Naive thymus-derived CD4-positive, alpha-beta T cell (primary cell): ENCODE measurements around the gene RFC4. TPM values are rescaled to one million over a fixed set of nuclear protein-coding genes. Genes with fewer than 3 reads are reported as not detected.

Source experiments
- ATAC-seq: fragments of 150-1000 bp; cut with Tn5 transposase; 2 replicates; pipeline ENCODE4 v1.10.0; 2021; ENCODE audit warnings: mild to moderate bottlenecking, moderate library complexity
- CTCF ChIA-PET: fragments of 350-600 bp; sonication (Branson Sonifier 250); formaldehyde crosslinking; loops from one replicate; lab custom pipeline; 2021; ENCODE audit warnings: antibody characterized with exemption; lab: Charles Lee
- POLR2A ChIA-PET: fragments of 350-600 bp; sonication (Branson Sonifier 250); formaldehyde crosslinking; loops from one replicate; lab custom pipeline; 2021; ENCODE audit warnings: antibody characterized with exemption, inconsistent platforms; lab: Charles Lee
- DNase-seq, 9 donors: peaks; one replicate each; pipeline versions ENCODE4 v3.0.0 to v3.0.0-alpha.2; 2020 to 2022; ENCODE audit warnings: mixed read lengths in 1 of 9
- H3K27ac ChIP-seq: one replicate; pipeline ENCODE4 v1.7.0; 2013; ENCODE audit warnings: mild to moderate bottlenecking, low read depth, low read length, moderate library complexity
- H3K27me3 ChIP-seq, 2 donors: one replicate each; pipeline ENCODE4 v1.7.0; 2013; ENCODE audit warnings: low read length in 2 of 2, mild to moderate bottlenecking in 2 of 2, moderate library complexity in 2 of 2; ENCODE audit not compliant: control insufficient read depth in 2 of 2, insufficient read depth in 2 of 2
- H3K36me3 ChIP-seq, 3 experiments: 1 replicate in 2 of 3; 2 replicates in 1 of 3; pipeline ENCODE4 v1.7.0; 2013; ENCODE audit warnings: low read length in 3 of 3, mild to moderate bottlenecking in 3 of 3, moderate library complexity in 1 of 3; ENCODE audit not compliant: insufficient read depth in 3 of 3, control insufficient read depth in 2 of 3
- H3K4me1 ChIP-seq, 2 donors: one replicate each; pipeline ENCODE4 v1.7.0; 2013; ENCODE audit warnings: low read length in 2 of 2, mild to moderate bottlenecking in 2 of 2, moderate library complexity in 1 of 2; ENCODE audit not compliant: control insufficient read depth in 2 of 2, insufficient read depth in 2 of 2
- H3K4me3 ChIP-seq: 2 replicates; pipeline ENCODE4 v1.7.0; 2013; ENCODE audit warnings: mild to moderate bottlenecking, low read length
- H3K9me3 ChIP-seq, 3 experiments: 1 replicate in 2 of 3; 2 replicates in 1 of 3; pipeline ENCODE4 v1.7.0; 2013; ENCODE audit warnings: low read length in 3 of 3; ENCODE audit not compliant: control insufficient read depth in 2 of 3
- H3K27ac Mint-ChIP-seq, 9 donors: one replicate each; pipeline ENCODE4 v1.8.0; 2020 to 2022; ENCODE audit warnings: mixed read lengths in 9 of 9, mild to moderate bottlenecking in 8 of 9, moderate library complexity in 5 of 9, inconsistent platforms in 2 of 9
- H3K27me3 Mint-ChIP-seq, 5 donors: one replicate each; pipeline ENCODE4 v1.8.0; 2021 to 2022; ENCODE audit warnings: mixed read lengths in 5 of 5, mild to moderate bottlenecking in 1 of 5
- H3K36me3 Mint-ChIP-seq, 5 donors: one replicate each; pipeline ENCODE4 v1.8.0; 2020 to 2022; ENCODE audit warnings: mixed read lengths in 5 of 5, mild to moderate bottlenecking in 3 of 5, inconsistent platforms in 1 of 5
- H3K4me1 Mint-ChIP-seq, 7 donors: one replicate each; pipeline ENCODE4 v1.8.0; 2020 to 2022; ENCODE audit warnings: mixed read lengths in 7 of 7, mild to moderate bottlenecking in 3 of 7, inconsistent platforms in 1 of 7
- H3K4me3 Mint-ChIP-seq, 10 donors: one replicate each; pipeline ENCODE4 v1.8.0; 2020 to 2022; ENCODE audit warnings: mild to moderate bottlenecking in 10 of 10, mixed read lengths in 10 of 10, moderate library complexity in 6 of 10, inconsistent platforms in 2 of 10
- H3K9me3 Mint-ChIP-seq, 11 donors: one replicate each; pipeline ENCODE4 v1.8.0; 2020 to 2022; ENCODE audit warnings: mixed read lengths in 11 of 11, mild to moderate bottlenecking in 4 of 11, inconsistent platforms in 1 of 11, moderate library complexity in 1 of 11
- intact Hi-C, 2 donors: fragments of 100-400 bp; cut with micrococcal nuclease; formaldehyde crosslinking; loops; one replicate each; pipeline ENCODE4 v1.15.1; 2023
- polyA plus RNA-seq, 2 donors: library from polyadenylated mRNA; unstranded; fragments of 300-500 nt; fragmentation: Illumina TruSeq; gene quantifications; one replicate each; pipeline ENCODE4 v1.2.3, GENCODE V29; 2021
- total RNA-seq, 6 experiments: library from RNA in 5 of 6; stranded (reverse) in 5 of 6; gene quantifications; 1 replicate in 5 of 6; 2 replicates in 1 of 6; pipeline ENCODE4 v1.2.3 and lab custom pipeline; 2021 to 2026

The RFC4 gene
- total and polyA plus RNA-seq, 7 experiments from 2014 or later, result 8.7 to 71.6 (median 22.5) TPM

- Mint-ChIP-seq H3K27me3 (no peaks in the 10 kb centered on the region), H3K4me1 (peaks cover 6 to 31% (median 17%) of the 10 kb centered on the region in 7 donors), H3K36me3 (peaks cover 4 to 32% (median 28%) of the 10 kb centered on the region in 5 donors), H3K4me3 (no peak overlapping the region), H3K27ac (peak overlapping the region in 2 of 9 donors; percentile 36 to 59), H3K9me3 (no peaks in the 10 kb centered on the region)
- Histone ChIP-seq H3K27ac (no peak overlapping the region), H3K36me3 (peaks cover 0 to 36% (median 9%) of the 10 kb centered on the region in 3 experiments), H3K4me3 (no peak overlapping the region), H3K9me3 (no peaks in the 10 kb centered on the region), H3K27me3 (no peaks in the 10 kb centered on the region), H3K4me1 (peaks cover 0 to 2% of the 10 kb centered on the region in 2 donors)
- ChIA-PET POLR2A (interaction anchor here (1.4 to 2.7 kb wide), 3 partner anchors 11 to 15 kb away, joined by 4 to 30 read pairs (median 6); partner anchors contain the start of gene EIF4A2), CTCF (interaction anchor here (0.6 kb wide), 2 partner anchors 23 to 367 kb away, joined by 3 read pairs; no protein-coding TSS in a partner anchor)
- DNase-seq (no peak), ATAC-seq (no peak)
- intact Hi-C loops, result loop anchor here in 1 of 2 donors (2.0 kb wide), 1 partner anchor 14 kb away; no protein-coding TSS in a partner anchor
These were observed 7.9 kb downstream of the RFC4 start for GRCh38 chr3:186798239-186798874.

GRCh38 chr3:186790261-186790981, 15.9 kb downstream of the RFC4 start:
- peaks cover 18 to 49% (median 39%) of the 10 kb centered on the region in 7 donors for H3K4me1 Mint-ChIP-seq
- intact Hi-C loops, result loop anchor here in 1 of 2 donors (2.0 kb wide), 1 partner anchor 14 kb away; no protein-coding TSS in a partner anchor
- H3K27me3 Mint-ChIP-seq, result no peaks in the 10 kb centered on the region
- no peak overlapping the region for H3K27ac ChIP-seq
- DNase-seq (no peak), ATAC-seq (peak; percentile 40)
- peaks cover 0 to 3% (median 0%) of the 10 kb centered on the region in 11 donors for H3K9me3 Mint-ChIP-seq
- H3K4me3 Mint-ChIP-seq, result no peak overlapping the region
- peaks cover 11 to 63% (median 54%) of the 10 kb centered on the region in 5 donors for H3K36me3 Mint-ChIP-seq
- peaks cover 37 to 60% (median 55%) of the 10 kb centered on the region in 3 experiments for H3K36me3 ChIP-seq
- POLR2A ChIA-PET, result interaction anchor here (0.6 to 1.7 kb wide), 4 partner anchors 9 to 92 kb away, joined by 3 to 4 read pairs (median 4); partner anchors contain the start of gene RFC4
- H3K27me3 ChIP-seq, result no peaks in the 10 kb centered on the region
- H3K9me3 ChIP-seq, result no peaks in the 10 kb centered on the region
- peaks cover 28 to 38% of the 10 kb centered on the region in 2 donors for H3K4me1 ChIP-seq
- CTCF ChIA-PET, result interaction anchor here (1.5 kb wide), 1 partner anchor 31 kb away, joined by 5 read pairs; no protein-coding TSS in a partner anchor
- H3K27ac Mint-ChIP-seq, result peak overlapping the region in 7 of 9 donors; percentile 1 to 57 (median 38)
- no peak overlapping the region for H3K4me3 ChIP-seq

GRCh38 chr3:186789554-186790260, 16.6 kb downstream of the RFC4 start:
- intact Hi-C loops, result loop anchor here (2.0 to 10.0 kb wide), 3 partner anchors 15 to 1975 kb away; partner anchors contain the start of genes SENP2 (in 1 of the 2) and VPS8 (in 1 of the 2)
- peaks cover 22 to 56% (median 47%) of the 10 kb centered on the region in 7 donors for H3K4me1 Mint-ChIP-seq
- peaks cover 44 to 68% (median 61%) of the 10 kb centered on the region in 3 experiments for H3K36me3 ChIP-seq
- ChIA-PET POLR2A (interaction anchor here (0.6 to 1.7 kb wide), 5 partner anchors 10 to 92 kb away, joined by 3 to 6 read pairs (median 4); partner anchors contain the start of gene RFC4), CTCF (interaction anchor here (1.5 kb wide), 1 partner anchor 32 kb away, joined by 5 read pairs; no protein-coding TSS in a partner anchor)
- H3K36me3 Mint-ChIP-seq, result peaks cover 13 to 69% (median 62%) of the 10 kb centered on the region in 5 donors
- H3K4me1 ChIP-seq, result peaks cover 35 to 45% of the 10 kb centered on the region in 2 donors
- no peaks in the 10 kb centered on the region for H3K27me3 Mint-ChIP-seq
- H3K4me3 Mint-ChIP-seq, result no peak overlapping the region
- ATAC-seq, result no peak
- no peak overlapping the region for H3K27ac ChIP-seq
- peaks cover 0 to 3% (median 0%) of the 10 kb centered on the region in 11 donors for H3K9me3 Mint-ChIP-seq
- peak overlapping the region in 2 of 9 donors; percentile 45 to 57 for H3K27ac Mint-ChIP-seq
- H3K9me3 ChIP-seq, result no peaks in the 10 kb centered on the region
- no peak for DNase-seq
- H3K4me3 ChIP-seq, result no peak overlapping the region
- H3K27me3 ChIP-seq, result no peaks in the 10 kb centered on the region

- peaks cover 37 to 50% of the 10 kb centered on the region in 2 donors for H3K4me1 ChIP-seq
- POLR2A ChIA-PET, result interaction anchor here (0.9 to 1.7 kb wide), 6 partner anchors 9 to 38 kb away, joined by 3 to 9 read pairs (median 4); partner anchors contain the start of gene RFC4
These were observed 17.6 kb downstream of the RFC4 start for GRCh38 chr3:186788482-186789370.

More at GRCh38 chr3:186788482-186789370, 17.6 kb downstream of the RFC4 start:
- Mint-ChIP-seq H3K4me1 (peaks cover 29 to 63% (median 54%) of the 10 kb centered on the region in 7 donors), H3K27ac (peak overlapping the region in 8 of 9 donors; percentile 12 to 87 (median 26)), H3K4me3 (peak overlapping the region in 6 of 10 donors; percentile 1 to 99 (median 70)), H3K27me3 (no peaks in the 10 kb centered on the region), H3K36me3 (peaks cover 19 to 70% (median 66%) of the 10 kb centered on the region in 5 donors), H3K9me3 (peaks cover 0 to 11% (median 0%) of the 10 kb centered on the region in 11 donors)
- no peaks in the 10 kb centered on the region for H3K27me3 ChIP-seq
- CTCF ChIA-PET, result interaction anchor here (1.5 kb wide), 1 partner anchor 33 kb away, joined by 5 read pairs; no protein-coding TSS in a partner anchor
- ATAC-seq (no peak), DNase-seq (no peak)
- peaks cover 50 to 72% (median 59%) of the 10 kb centered on the region in 3 experiments for H3K36me3 ChIP-seq
- intact Hi-C loops, result loop anchor here (10.0 kb wide), 2 partner anchors 1204 to 1974 kb away; partner anchors contain the start of genes SENP2 (in 1 of the 2) and VPS8 (in 1 of the 2)
- no peaks in the 10 kb centered on the region for H3K9me3 ChIP-seq
- no peak overlapping the region for H3K4me3 ChIP-seq
- no peak overlapping the region for H3K27ac ChIP-seq
